ENCODE data around the gene ZNF658. TPM values are rescaled to one million over a fixed set of nuclear protein-coding genes. Genes with fewer than 3 reads are reported as not detected.

Gene ZNF658
- total RNA-seq, 1 donor from 2014 or later: 8.9 TPM

Other genes with a start within 250 kb of the ZNF658 start
- not detected for gene SPATA31A3, start 91.8 kb downstream of the ZNF658 start, total RNA-seq